Stimulated activated CD4-positive, alpha-beta T cell treated with anti-CD3 and anti-CD28 coated beads, Interleukin-2, amount 100 ng/mL, for 24 hours (primary cell): ENCODE results near the gene SORL1.

Experiments
- DNase-seq, 2 donors: peaks; one replicate each; pipeline ENCODE4 v3.0.0-alpha.2; 2020

Gene SORL1

GRCh38 chr11:121513807-121514206 lies 61.7 kb downstream of the SORL1 start:
- DNase-seq = no peak

- DNase-seq = no peak
These were observed 62.6 kb downstream of the SORL1 start for GRCh38 chr11:121514432-121515334.

GRCh38 chr11:121515335-121515671 lies 63.2 kb downstream of the SORL1 start:
- DNase-seq = no peak

GRCh38 chr11:121517996-121518395 lies 65.9 kb downstream of the SORL1 start:
- no peak for DNase-seq

GRCh38 chr11:121520243-121521144 lies 68.4 kb downstream of the SORL1 start:
- no peak for DNase-seq

GRCh38 chr11:121521145-121522042 lies 69.3 kb downstream of the SORL1 start:
- no peak for DNase-seq

GRCh38 chr11:121522043-121522941 lies 70.2 kb downstream of the SORL1 start:
- no peak for DNase-seq

GRCh38 chr11:121523581-121524232 lies 71.6 kb downstream of the SORL1 start:
- DNase-seq = no peak

GRCh38 chr11:121524233-121524631 lies 72.1 kb downstream of the SORL1 start:
- no peak for DNase-seq

- no peak for DNase-seq
These were observed 73.3 kb downstream of the SORL1 start for GRCh38 chr11:121525376-121525775.

- no peak for DNase-seq
These were observed 78.1 kb downstream of the SORL1 start for GRCh38 chr11:121530257-121530656.

- DNase-seq = no peak
These were observed 81.5 kb downstream of the SORL1 start for GRCh38 chr11:121533601-121534000.

GRCh38 chr11:121534131-121535093 lies 82.3 kb downstream of the SORL1 start:
- DNase-seq = no peak

GRCh38 chr11:121535129-121535796 lies 83.1 kb downstream of the SORL1 start:
- DNase-seq = no peak

GRCh38 chr11:121536126-121536525 lies 84.0 kb downstream of the SORL1 start:
- DNase-seq = no peak

GRCh38 chr11:121538054-121538453 lies 85.9 kb downstream of the SORL1 start:
- no peak for DNase-seq

GRCh38 chr11:121539000-121539399 lies 86.9 kb downstream of the SORL1 start:
- no peak for DNase-seq

- no peak for DNase-seq
These were observed 88.5 kb downstream of the SORL1 start for GRCh38 chr11:121540627-121541026.

- DNase-seq = no peak
These were observed 91.8 kb downstream of the SORL1 start for GRCh38 chr11:121543836-121544380.
